ENCODE results near the gene RBM12.
"Not testable (repeated sequence)": the region's sequence is repeated elsewhere in the genome, so short reads cannot be mapped to it uniquely, and the experiment has no call there.

GRCh38 chr20:35705894-35706293, 41.2 kb upstream of the RBM12 start:
- not testable (repeated sequence) for TF ChIP-seq POLR2AphosphoS5 (IDR thresholded peaks at IDR 0.05; ENCODE audit: low read depth, low read length); POU2F2 (IDR thresholded peaks at IDR 0.05; ENCODE audit: low read depth, low read length); POLR2A (IDR thresholded peaks at IDR 0.05; ENCODE audit: low read depth, low read length); PAX5 (IDR thresholded peaks at IDR 0.05; ENCODE audit: insufficient read depth, low read length, severe bottlenecking); SPI1 (IDR thresholded peaks at IDR 0.05; ENCODE audit: low read depth, low read length)

Measured in GM12891 (cell line).